Breast epithelium (tissue), 3 donors: Measurements from ENCODE around the gene PIP5K1A.

Experiments used
- CTCF ChIP-seq, 3 donors: fragments of 450-650 bp; IDR thresholded peaks; one replicate each; pipeline ENCODE4 v1.5.1; 2016 to 2017; ENCODE audit warnings: antibody characterized with exemption in 3 of 3, mild to moderate bottlenecking in 3 of 3, moderate library complexity in 3 of 3
- POLR2A ChIP-seq: fragments of 450-650 bp; IDR thresholded peaks from one replicate; pipeline ENCODE4 v1.6.1; 2016; ENCODE audit warnings: antibody characterized with exemption, mild to moderate bottlenecking, moderate library complexity
- POLR2AphosphoS5 ChIP-seq, 3 donors: sonication (generic); formaldehyde crosslinking; IDR thresholded peaks; one replicate each; pipeline ENCODE4 v1.6.1; 2017; ENCODE audit warnings: antibody characterized with exemption in 3 of 3

GRCh38 chr1:151171190-151171589 lies 27.2 kb upstream of the PIP5K1A start:
- TF ChIP-seq CTCF (IDR thresholded peaks at IDR 0.05) = no peak
- no peak for TF ChIP-seq POLR2A
- no peak for TF ChIP-seq POLR2AphosphoS5 (IDR thresholded peaks at IDR 0.05)
